ENCODE measurements around the gene FUT6. TPM values are rescaled to one million over a fixed set of nuclear protein-coding genes. Genes with fewer than 3 reads are reported as not detected.

FUT6 gene
- total and polyA plus RNA-seq, 7 experiments from 2014 or later = not detected

DNA sequence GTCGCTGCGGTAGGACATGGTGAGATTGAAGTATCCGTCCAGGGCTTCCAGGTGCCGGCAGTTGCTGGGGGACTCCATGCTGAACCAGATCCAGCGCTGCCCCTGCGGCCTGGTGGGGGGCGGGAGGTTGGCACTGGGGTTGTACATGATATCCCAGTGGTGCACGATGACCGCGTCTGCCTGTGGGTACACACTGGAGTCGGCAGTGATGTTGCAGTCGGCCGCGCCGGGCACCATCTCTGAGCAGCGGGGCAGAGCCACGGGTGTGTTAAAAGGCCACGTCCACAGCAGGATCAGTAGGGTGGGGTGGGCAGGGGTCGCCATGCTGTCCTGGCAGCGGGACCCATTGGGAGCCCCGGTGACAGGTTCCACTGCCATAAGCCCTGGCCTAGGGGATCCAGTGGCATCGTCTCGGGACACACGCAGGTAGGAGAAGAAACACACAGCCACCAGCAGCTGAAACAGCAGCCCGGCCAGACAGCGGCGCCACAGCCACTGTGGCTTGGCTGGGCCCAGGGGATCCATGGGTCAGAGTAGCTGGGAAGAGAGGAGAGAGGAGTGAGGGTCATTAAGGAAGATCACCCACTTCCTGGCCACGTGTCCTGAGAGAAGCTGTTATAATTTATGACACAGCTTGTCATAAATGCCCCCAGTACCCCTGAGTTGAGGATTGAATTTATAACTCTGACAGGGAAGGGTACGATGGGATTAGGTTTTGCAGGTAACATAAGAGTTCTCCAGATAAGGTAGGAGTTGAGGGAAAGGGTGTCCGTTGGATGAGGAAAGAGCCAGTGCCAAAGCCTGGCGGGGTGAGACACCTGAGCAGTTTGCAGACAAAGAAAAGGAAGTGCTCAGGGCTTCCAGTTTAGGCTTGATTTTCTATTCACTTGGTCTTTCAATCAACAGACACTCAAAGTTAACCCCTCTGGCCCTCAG, 28.0 kb upstream of the FUT6 start:
- Mint-ChIP-seq H3K36me3 (no peaks in the 10 kb centered on the region), H3K4me1 (peaks cover 0 to 7% (median 0%) of the 10 kb centered on the region in 7 donors), H3K27ac (peak overlapping the region in 1 of 9 donors; percentile 46), H3K27me3 (peaks cover 0 to 4% (median 0%) of the 10 kb centered on the region in 5 donors), H3K4me3 (no peak overlapping the region), H3K9me3 (no peaks in the 10 kb centered on the region)
- no peaks in the 10 kb centered on the region for H3K4me1 ChIP-seq (ENCODE audit: control insufficient read depth in 2 of 2, insufficient read depth in 2 of 2, low read length in 2 of 2)
- no peak overlapping the region for H3K27ac ChIP-seq (ENCODE audit: low read depth, low read length)
- no peak for DNase-seq
- H3K27me3 ChIP-seq (ENCODE audit: control insufficient read depth in 2 of 2, insufficient read depth in 2 of 2, low read length in 2 of 2) = no peaks in the 10 kb centered on the region
- ChIA-PET POLR2A (no interaction called here), CTCF (no interaction called here)
- intact Hi-C loops (cut with micrococcal nuclease) = no loop called here
- no peaks in the 10 kb centered on the region for H3K9me3 ChIP-seq (ENCODE audit: control insufficient read depth in 2 of 3, low read length in 3 of 3)
- H3K36me3 ChIP-seq (ENCODE audit: control insufficient read depth in 2 of 3, insufficient read depth in 3 of 3, low read length in 3 of 3) = no peaks in the 10 kb centered on the region
- ATAC-seq = no peak
- no peak overlapping the region for H3K4me3 ChIP-seq (ENCODE audit: low read length)

GRCh38 chr19:5865772-5866171, 26.3 kb upstream of the FUT6 start:
- H3K9me3 ChIP-seq (ENCODE audit: control insufficient read depth in 2 of 3, low read length in 3 of 3) = no peaks in the 10 kb centered on the region
- Mint-ChIP-seq H3K27me3 (peaks cover 0 to 6% (median 0%) of the 10 kb centered on the region in 5 donors), H3K27ac (peak overlapping the region in 1 of 9 donors; percentile 4), H3K9me3 (no peaks in the 10 kb centered on the region), H3K4me1 (peaks cover 0 to 7% (median 0%) of the 10 kb centered on the region in 7 donors), H3K4me3 (no peak overlapping the region), H3K36me3 (no peaks in the 10 kb centered on the region)
- POLR2A ChIA-PET = no interaction called here
- H3K4me3 ChIP-seq (ENCODE audit: low read length) = no peak overlapping the region
- no peaks in the 10 kb centered on the region for H3K36me3 ChIP-seq (ENCODE audit: control insufficient read depth in 2 of 3, insufficient read depth in 3 of 3, low read length in 3 of 3)
- no peaks in the 10 kb centered on the region for H3K27me3 ChIP-seq (ENCODE audit: control insufficient read depth in 2 of 2, insufficient read depth in 2 of 2, low read length in 2 of 2)
- intact Hi-C loops (cut with micrococcal nuclease) = no loop called here
- ATAC-seq (peak; percentile 29), DNase-seq (no peak)
- CTCF ChIA-PET = no interaction called here
- no peaks in the 10 kb centered on the region for H3K4me1 ChIP-seq (ENCODE audit: control insufficient read depth in 2 of 2, insufficient read depth in 2 of 2, low read length in 2 of 2)
- no peak overlapping the region for H3K27ac ChIP-seq (ENCODE audit: low read depth, low read length)

- Mint-ChIP-seq H3K9me3 (no peaks in the 10 kb centered on the region), H3K4me1 (peaks cover 0 to 7% (median 0%) of the 10 kb centered on the region in 7 donors), H3K27ac (peak overlapping the region in 2 of 9 donors; percentile 4 to 16), H3K36me3 (no peaks in the 10 kb centered on the region), H3K4me3 (no peak overlapping the region), H3K27me3 (peaks cover 0 to 6% (median 0%) of the 10 kb centered on the region in 5 donors)
- CTCF ChIA-PET = no interaction called here
- POLR2A ChIA-PET = no interaction called here
- intact Hi-C loops (cut with micrococcal nuclease) = no loop called here
- Histone ChIP-seq H3K4me1 (ENCODE audit: control insufficient read depth in 2 of 2, insufficient read depth in 2 of 2, low read length in 2 of 2) (no peaks in the 10 kb centered on the region), H3K9me3 (ENCODE audit: control insufficient read depth in 2 of 3, low read length in 3 of 3) (no peaks in the 10 kb centered on the region), H3K27ac (ENCODE audit: low read depth, low read length) (no peak overlapping the region), H3K4me3 (ENCODE audit: low read length) (no peak overlapping the region), H3K27me3 (ENCODE audit: control insufficient read depth in 2 of 2, insufficient read depth in 2 of 2, low read length in 2 of 2) (no peaks in the 10 kb centered on the region), H3K36me3 (ENCODE audit: control insufficient read depth in 2 of 3, insufficient read depth in 3 of 3, low read length in 3 of 3) (no peaks in the 10 kb centered on the region)
- DNase-seq (no peak), ATAC-seq (peak; percentile 32)
Observed at GRCh38 chr19:5864725-5865486, 25.4 kb upstream of the FUT6 start.

- H3K27me3 Mint-ChIP-seq = peaks cover 0 to 6% (median 0%) of the 10 kb centered on the region in 5 donors
- POLR2A ChIA-PET = no interaction called here
- H3K9me3 Mint-ChIP-seq = no peaks in the 10 kb centered on the region
- H3K4me3 ChIP-seq (ENCODE audit: low read length) = no peak overlapping the region
- peak overlapping the region in 1 of 9 donors; percentile 16 for H3K27ac Mint-ChIP-seq
- DNase-seq (no peak), ATAC-seq (peak; percentile 31)
- no peaks in the 10 kb centered on the region for H3K9me3 ChIP-seq (ENCODE audit: control insufficient read depth in 2 of 3, low read length in 3 of 3)
- no peaks in the 10 kb centered on the region for H3K4me1 ChIP-seq (ENCODE audit: control insufficient read depth in 2 of 2, insufficient read depth in 2 of 2, low read length in 2 of 2)
- peaks cover 0 to 7% (median 0%) of the 10 kb centered on the region in 7 donors for H3K4me1 Mint-ChIP-seq
- H3K4me3 Mint-ChIP-seq = no peak overlapping the region
- H3K36me3 Mint-ChIP-seq = no peaks in the 10 kb centered on the region
- CTCF ChIA-PET = no interaction called here
- no peaks in the 10 kb centered on the region for H3K27me3 ChIP-seq (ENCODE audit: control insufficient read depth in 2 of 2, insufficient read depth in 2 of 2, low read length in 2 of 2)
- no peak overlapping the region for H3K27ac ChIP-seq (ENCODE audit: low read depth, low read length)
- intact Hi-C loops (cut with micrococcal nuclease) = no loop called here
- no peaks in the 10 kb centered on the region for H3K36me3 ChIP-seq (ENCODE audit: control insufficient read depth in 2 of 3, insufficient read depth in 3 of 3, low read length in 3 of 3)
Observed at GRCh38 chr19:5864013-5864720, 24.7 kb upstream of the FUT6 start.

GRCh38 chr19:5863030-5863665, 23.6 kb upstream of the FUT6 start:
- H3K4me3 ChIP-seq (ENCODE audit: low read length) = no peak overlapping the region
- H3K4me1 ChIP-seq (ENCODE audit: control insufficient read depth in 2 of 2, insufficient read depth in 2 of 2, low read length in 2 of 2) = no peaks in the 10 kb centered on the region
- Mint-ChIP-seq H3K36me3 (no peaks in the 10 kb centered on the region), H3K4me1 (peaks cover 0 to 7% (median 0%) of the 10 kb centered on the region in 7 donors), H3K27me3 (peaks cover 0 to 6% (median 0%) of the 10 kb centered on the region in 5 donors), H3K4me3 (no peak overlapping the region), H3K27ac (no peak overlapping the region), H3K9me3 (no peaks in the 10 kb centered on the region)
- H3K27me3 ChIP-seq (ENCODE audit: control insufficient read depth in 2 of 2, insufficient read depth in 2 of 2, low read length in 2 of 2) = no peaks in the 10 kb centered on the region
- H3K9me3 ChIP-seq (ENCODE audit: control insufficient read depth in 2 of 3, low read length in 3 of 3) = no peaks in the 10 kb centered on the region
- no peaks in the 10 kb centered on the region for H3K36me3 ChIP-seq (ENCODE audit: control insufficient read depth in 2 of 3, insufficient read depth in 3 of 3, low read length in 3 of 3)
- intact Hi-C loops (cut with micrococcal nuclease) = no loop called here
- ATAC-seq = no peak
- H3K27ac ChIP-seq (ENCODE audit: low read depth, low read length) = no peak overlapping the region
- ChIA-PET POLR2A (interaction anchor here (0.6 kb wide), 1 partner anchor 25 kb away, joined by 4 read pairs; no protein-coding TSS in a partner anchor), CTCF (no interaction called here)
- no peak for DNase-seq

All from naive thymus-derived CD4-positive, alpha-beta T cell (primary cell).